Brain microvascular endothelial cell (primary cell): ENCODE results near the gene MSH2.

ENCODE experiments used
- DNase-seq: peaks from one replicate; pipeline ENCODE4 v3.0.0-alpha.2; 2020
- H3K27ac ChIP-seq: fragments of 250-450 bp; sonication (Bioruptor Pico); 2 replicates; pipeline ENCODE4 v1.5.1; 2020; ENCODE audit warnings: mild to moderate bottlenecking, moderate library complexity
- H3K27me3 ChIP-seq: fragments of 250-450 bp; sonication (Bioruptor Pico); replicated peaks from 2 replicates; pipeline ENCODE4 v1.5.1; 2020; ENCODE audit warnings: mild to moderate bottlenecking
- H3K36me3 ChIP-seq: fragments of 250-450 bp; sonication (Bioruptor Pico); replicated peaks from 2 replicates; pipeline ENCODE4 v1.5.1; 2020; ENCODE audit warnings: mild to moderate bottlenecking
- H3K4me3 ChIP-seq: 2 replicates; pipeline ENCODE4 v1.5.1; 2011; ENCODE audit warnings: low read depth, mild to moderate bottlenecking, control low read depth, low read length, moderate library complexity
- CTCF ChIP-seq: IDR thresholded peaks from 2 replicates; pipeline ENCODE4 v1.5.1; 2011; ENCODE audit warnings: low read depth, mild to moderate bottlenecking, moderate library complexity, low read length, control low read depth, inconsistent platforms; ENCODE audit errors: missing control alignments
- in situ Hi-C: cut with HindIII; loops from 2 replicates; pipeline ENCODE4 v1.10.0; 2017; ENCODE audit warnings: low sequenced_read_pairs, low pct_ligation_motif_present

The MSH2 gene

GRCh38 chr2:47519147-47519537 is 116.2 kb downstream of the MSH2 start:
- no peak for DNase-seq
- no peaks in the 10 kb centered on the region for H3K27me3 ChIP-seq
- in situ Hi-C loops, result no loop called here
- no peak for TF ChIP-seq CTCF
- H3K27ac ChIP-seq, result no peak overlapping the region
- H3K4me3 ChIP-seq, result no peak overlapping the region
- H3K36me3 ChIP-seq, result no peaks in the 10 kb centered on the region

DNA sequence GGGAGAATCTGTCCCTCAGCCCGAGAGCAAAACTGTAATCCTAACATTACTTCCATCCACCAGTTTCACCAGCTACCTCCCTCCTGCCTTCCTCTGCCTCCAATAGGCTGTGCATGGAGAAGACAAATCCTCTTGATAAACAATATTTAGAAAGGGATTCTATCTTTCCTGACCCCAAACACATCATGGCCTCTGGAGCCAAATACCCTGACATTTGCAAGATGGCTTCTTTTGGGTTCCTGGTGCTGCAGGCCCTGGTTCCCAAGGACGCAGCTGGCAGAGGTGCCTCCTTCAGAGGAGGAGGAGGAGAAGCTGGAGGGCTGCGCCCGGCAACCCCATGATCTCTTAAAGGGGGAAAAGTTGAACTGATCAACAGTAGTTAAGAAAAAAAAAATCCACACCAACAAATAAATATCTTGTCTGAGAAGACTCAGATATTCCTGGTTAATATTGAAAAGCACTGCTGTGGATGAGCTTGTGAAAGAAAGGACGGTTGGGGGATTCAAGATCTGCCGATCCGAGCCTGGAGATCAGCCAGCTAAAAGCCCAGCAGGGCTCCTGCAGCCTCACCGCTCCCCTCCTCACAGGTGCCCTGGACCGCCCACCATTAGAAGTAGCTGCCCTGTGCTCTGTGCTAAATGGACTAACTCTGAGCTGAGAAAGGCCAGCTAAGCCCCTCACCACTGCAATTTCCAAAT is 116.8 kb downstream of the MSH2 start:
- no peak for DNase-seq
- Histone ChIP-seq H3K4me3 (no peak overlapping the region), H3K27me3 (no peaks in the 10 kb centered on the region), H3K27ac (no peak overlapping the region), H3K36me3 (no peaks in the 10 kb centered on the region)
- TF ChIP-seq CTCF, result no peak
- in situ Hi-C loops, result no loop called here

DNA sequence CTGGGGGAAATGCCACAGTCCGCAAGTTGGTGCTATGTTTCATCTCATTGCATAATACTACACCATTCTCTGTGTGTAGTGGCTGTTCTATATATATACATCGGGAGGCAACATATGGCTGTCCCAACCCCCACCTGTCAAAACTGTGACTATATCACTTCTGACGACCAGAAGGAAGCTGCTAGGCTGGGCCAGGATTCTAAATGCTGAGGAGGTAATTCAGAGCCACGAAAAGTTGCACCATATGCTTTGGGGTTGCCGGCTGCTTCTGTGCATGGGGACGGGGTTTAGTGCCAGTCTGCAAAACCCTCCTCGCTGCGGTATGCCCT is 117.3 kb downstream of the MSH2 start:
- TF ChIP-seq CTCF, result no peak
- no peak overlapping the region for H3K27ac ChIP-seq
- no peaks in the 10 kb centered on the region for H3K36me3 ChIP-seq
- DNase-seq, result no peak
- H3K27me3 ChIP-seq, result no peaks in the 10 kb centered on the region
- H3K4me3 ChIP-seq, result no peak overlapping the region
- in situ Hi-C loops, result no loop called here

GRCh38 chr2:47520825-47521665 is 118.1 kb downstream of the MSH2 start:
- TF ChIP-seq CTCF, result peak; percentile 67
- peak; percentile 34 for DNase-seq
- Histone ChIP-seq H3K36me3 (no peaks in the 10 kb centered on the region), H3K27ac (no peak overlapping the region), H3K4me3 (peak overlapping the region; percentile 51), H3K27me3 (no peaks in the 10 kb centered on the region)
- in situ Hi-C loops, result no loop called here

DNA sequence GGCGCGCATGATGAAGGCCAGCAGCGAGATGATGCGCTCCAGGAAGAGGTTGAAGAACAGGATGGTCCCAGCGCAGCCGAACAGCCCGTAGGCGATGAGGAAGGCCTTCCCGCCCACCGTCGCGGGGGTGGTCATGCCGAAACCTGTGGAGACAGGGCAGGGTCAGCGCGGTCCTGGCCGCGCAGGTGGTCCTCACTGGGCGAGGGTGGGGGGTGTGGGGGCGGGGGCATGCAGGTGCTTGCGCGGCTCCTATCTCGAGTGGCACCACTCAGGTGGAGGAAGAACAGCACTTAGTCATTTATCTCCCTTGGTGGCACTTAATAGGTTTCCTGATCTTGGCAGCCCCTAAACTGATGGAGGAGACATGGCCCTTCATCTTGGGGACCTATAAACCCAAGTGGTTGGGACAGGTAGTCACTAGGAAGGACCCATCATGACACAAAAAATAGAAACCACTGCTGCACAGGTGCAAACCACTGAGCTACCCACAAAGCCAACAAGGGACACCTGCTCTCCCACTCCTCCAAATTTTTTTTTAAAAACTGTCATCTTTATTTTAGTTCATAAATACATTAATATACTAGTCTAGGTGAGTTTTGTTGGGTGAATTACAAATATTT is 118.8 kb downstream of the MSH2 start:
- no peak for TF ChIP-seq CTCF
- H3K4me3 ChIP-seq, result no peak overlapping the region
- no peak for DNase-seq
- in situ Hi-C loops, result no loop called here
- H3K27ac ChIP-seq, result no peak overlapping the region
- H3K36me3 ChIP-seq, result no peaks in the 10 kb centered on the region
- H3K27me3 ChIP-seq, result no peaks in the 10 kb centered on the region
